Activated CD8-positive, alpha-beta T cell treated with anti-CD3 and anti-CD28 coated beads for 36 hours (primary cell): ENCODE results near the gene TRAPPC3L. TPM values are rescaled to one million over a fixed set of nuclear protein-coding genes. Genes with fewer than 3 reads are reported as not detected.
"Not testable (repeated sequence)": the region's sequence is repeated elsewhere in the genome, so short reads cannot be mapped to it uniquely, and the experiment has no call there.

Experiments used
- ATAC-seq: fragments of 200-7000 bp; cut with Tn5 transposase; one replicate; pipeline ENCODE4 v1.10.0; 2021; ENCODE audit warnings: mild to moderate bottlenecking, moderate library complexity
- CTCF ChIA-PET: fragments of 350-600 bp; sonication (Branson Sonifier 250); formaldehyde crosslinking; loops from one replicate; lab custom pipeline; 2021; ENCODE audit warnings: antibody characterized with exemption; lab: Charles Lee
- POLR2A ChIA-PET: fragments of 350-600 bp; sonication (Branson Sonifier 250); formaldehyde crosslinking; loops from one replicate; lab custom pipeline; 2021; ENCODE audit warnings: antibody characterized with exemption; lab: Charles Lee
- DNase-seq: peaks from one replicate; pipeline ENCODE4 v3.0.0-alpha.2; 2020
- H3K27ac Mint-ChIP-seq: one replicate; pipeline ENCODE4 v1.8.0; 2021; ENCODE audit warnings: mild to moderate bottlenecking, mixed read lengths
- H3K27me3 Mint-ChIP-seq: one replicate; pipeline ENCODE4 v1.8.0; 2021; ENCODE audit warnings: mixed read lengths
- H3K36me3 Mint-ChIP-seq: one replicate; pipeline ENCODE4 v1.8.0; 2021; ENCODE audit warnings: low read depth, mixed read lengths
- H3K4me1 Mint-ChIP-seq: one replicate; pipeline ENCODE4 v1.8.0; 2021; ENCODE audit warnings: low read depth, mixed read lengths
- H3K4me3 Mint-ChIP-seq: one replicate; pipeline ENCODE4 v1.8.0; 2021; ENCODE audit warnings: mild to moderate bottlenecking, moderate library complexity, mixed read lengths
- H3K9me3 Mint-ChIP-seq: one replicate; pipeline ENCODE4 v1.8.0; 2021; ENCODE audit warnings: mixed read lengths
- CTCF ChIP-seq: fragments of 200-600 bp; IDR thresholded peaks from one replicate; pipeline ENCODE4 v1.8.0; 2022; ENCODE audit warnings: antibody characterized with exemption, mild to moderate bottlenecking
- intact Hi-C: fragments of 100-400 bp; cut with micrococcal nuclease; formaldehyde crosslinking; loops from one replicate; pipeline ENCODE4 v1.10.0; 2022
- total RNA-seq, 2 experiments: library from RNA; stranded (reverse); gene quantifications; one replicate each; pipeline ENCODE4 v1.2.3, GENCODE V29; 2021

The TRAPPC3L gene
- total RNA-seq, 2 experiments from 2014 or later: not detected

GRCh38 chr6:116508527-116508926 is 37.0 kb downstream of the TRAPPC3L start:
- ATAC-seq (no peak), DNase-seq (no peak)
- Mint-ChIP-seq H3K9me3 (peaks cover 7% of the 10 kb centered on the region), H3K4me1 (no peaks in the 10 kb centered on the region), H3K27me3 (peaks cover 7% of the 10 kb centered on the region), H3K36me3 (no peaks in the 10 kb centered on the region), H3K4me3 (no peak overlapping the region), H3K27ac (no peak overlapping the region)
- intact Hi-C loops: no loop called here
- ChIA-PET POLR2A (no interaction called here), CTCF (no interaction called here)
- no peak for TF ChIP-seq CTCF

- TF ChIP-seq CTCF: no peak
- ATAC-seq: no peak
- H3K27me3 Mint-ChIP-seq: peaks cover 15% of the 10 kb centered on the region
Measured at GRCh38 chr6:116507324-116507723, 38.2 kb downstream of the TRAPPC3L start.

GRCh38 chr6:116500969-116501433 is 44.5 kb downstream of the TRAPPC3L start:
- no peaks in the 10 kb centered on the region for H3K36me3 Mint-ChIP-seq
- DNase-seq: peak; percentile 16
- CTCF ChIA-PET: interaction anchor here (1.0 to 1.5 kb wide), 2 partner anchors 60 to 213 kb away, joined by 3 read pairs; no protein-coding TSS in a partner anchor

More at GRCh38 chr6:116507324-116507723, 38.2 kb downstream of the TRAPPC3L start:
- intact Hi-C loops: no loop called here
- peaks cover 7% of the 10 kb centered on the region for H3K9me3 Mint-ChIP-seq
- no peak overlapping the region for H3K27ac Mint-ChIP-seq
- POLR2A ChIA-PET: no interaction called here
- CTCF ChIA-PET: interaction anchor here (1.5 kb wide), 1 partner anchor 10 kb away, joined by 3 read pairs; no protein-coding TSS in a partner anchor
- H3K36me3 Mint-ChIP-seq: no peaks in the 10 kb centered on the region
- no peaks in the 10 kb centered on the region for H3K4me1 Mint-ChIP-seq
- H3K4me3 Mint-ChIP-seq: no peak overlapping the region
- DNase-seq: no peak

GRCh38 chr6:116497113-116497676 is 48.3 kb downstream of the TRAPPC3L start:
- Mint-ChIP-seq H3K27me3 (peaks cover 9% of the 10 kb centered on the region), H3K4me1 (no peaks in the 10 kb centered on the region), H3K36me3 (no peaks in the 10 kb centered on the region), H3K9me3 (no peaks in the 10 kb centered on the region), H3K27ac (no peak overlapping the region), H3K4me3 (no peak overlapping the region)
- ChIA-PET POLR2A (interaction anchor here (1.1 kb wide), 1 partner anchor 217 kb away, joined by 3 read pairs; the partner anchor contains the start of gene TSPYL1), CTCF (interaction anchor here (0.8 to 1.3 kb wide), 6 partner anchors 10 to 219 kb away, joined by 3 to 4 read pairs (median 3); partner anchors contain the start of gene CALHM5)
- ATAC-seq (no peak), DNase-seq (no peak)
- no peak for TF ChIP-seq CTCF
- intact Hi-C loops: no loop called here

More at GRCh38 chr6:116500969-116501433, 44.5 kb downstream of the TRAPPC3L start:
- POLR2A ChIA-PET: no interaction called here
- Mint-ChIP-seq H3K27me3 (peaks cover 20% of the 10 kb centered on the region), H3K4me1 (no peaks in the 10 kb centered on the region), H3K27ac (no peak overlapping the region), H3K4me3 (no peak overlapping the region), H3K9me3 (no peaks in the 10 kb centered on the region)
- ATAC-seq: no peak
- intact Hi-C loops: no loop called here
- no peak for TF ChIP-seq CTCF

DNA sequence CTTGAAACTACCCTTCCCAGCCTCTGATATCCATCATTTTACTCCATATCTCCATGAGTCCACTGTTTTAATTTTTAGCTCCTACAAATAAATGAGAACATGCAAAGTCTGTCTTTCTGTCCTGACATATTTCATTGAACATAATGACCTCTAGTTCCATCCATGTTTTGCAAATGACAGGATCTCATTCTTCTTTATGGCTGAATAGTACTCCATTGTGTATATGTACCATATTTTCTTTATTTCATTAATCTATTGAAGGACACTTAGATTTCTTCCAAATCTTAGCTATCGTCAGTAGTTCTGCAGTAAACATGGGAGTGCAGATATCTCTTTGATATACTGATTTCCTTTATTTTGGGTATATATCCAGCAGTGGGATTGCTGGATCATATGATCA is 50.3 kb downstream of the TRAPPC3L start:
- H3K4me1 Mint-ChIP-seq, intact Hi-C loops, DNase-seq, H3K9me3 Mint-ChIP-seq, H3K4me3 Mint-ChIP-seq, H3K36me3 Mint-ChIP-seq, H3K27ac Mint-ChIP-seq, POLR2A ChIA-PET, ATAC-seq, H3K27me3 Mint-ChIP-seq: not testable (repeated sequence)
- CTCF ChIA-PET: interaction anchor here (0.6 to 2.3 kb wide), 2 partner anchors 37 to 207 kb away, joined by 4 to 8 read pairs; no protein-coding TSS in a partner anchor
